ENCODE data around the gene HSPA1B. TPM values are rescaled to one million over a fixed set of nuclear protein-coding genes. Genes with fewer than 3 reads are reported as not detected.

The HSPA1B gene
- total RNA-seq = 613 TPM

DNA sequence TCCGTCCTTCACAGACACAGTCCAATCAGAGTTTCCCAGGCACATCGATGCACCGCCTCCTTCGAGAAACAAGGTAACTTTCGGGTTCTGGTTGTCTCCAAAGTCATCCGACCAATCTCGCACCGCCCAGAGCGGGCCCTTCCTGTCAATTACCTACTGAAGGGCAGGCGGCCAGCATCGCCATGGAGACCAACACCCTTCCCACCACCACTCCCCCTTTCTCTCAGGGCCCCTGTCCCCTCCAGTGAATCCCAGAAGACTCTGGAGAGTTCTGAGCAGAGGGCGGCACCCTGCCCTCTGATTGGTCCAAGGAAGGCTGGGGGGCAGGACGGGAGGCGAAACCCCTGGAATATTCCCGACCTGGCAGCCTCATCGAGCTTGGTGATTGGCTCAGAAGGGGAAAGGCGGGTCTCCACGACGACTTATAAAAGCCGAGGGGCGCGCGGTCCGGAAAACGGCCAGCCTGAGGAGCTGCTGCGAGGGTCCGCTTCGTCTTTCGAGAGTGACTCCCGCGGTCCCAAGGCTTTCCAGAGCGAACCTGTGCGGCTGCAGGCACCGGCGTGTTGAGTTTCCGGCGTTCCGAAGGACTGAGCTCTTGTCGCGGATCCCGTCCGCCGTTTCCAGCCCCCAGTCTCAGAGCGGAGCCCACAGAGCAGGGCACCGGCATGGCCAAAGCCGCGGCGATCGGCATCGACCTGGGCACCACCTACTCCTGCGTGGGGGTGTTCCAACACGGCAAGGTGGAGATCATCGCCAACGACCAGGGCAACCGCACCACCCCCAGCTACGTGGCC is at the start of gene HSPA1B:
HSPA1B (plus strand) TSS at position 453 of the 794 bp plus-strand sequence; CDS start at position 666, 213 bp downstream.
- Histone ChIP-seq H3K27ac (peak within 1 kb of the TSS; percentile 91 to 93), H3K27me3 (no peaks in the 10 kb centered on the region), H3K9me3 (no peaks in the 10 kb centered on the region), H3K4me1 (peaks cover 20 to 35% of the 10 kb centered on the region in 2 donors), H3K4me3 (peak within 1 kb of the TSS; percentile 56 to 90), H3K36me3 (no peaks in the 10 kb centered on the region)
- DNase-seq (ENCODE audit: low spot score in 2 of 2) = peak; percentile 99 to 100
- TF ChIP-seq, protein P1, sequence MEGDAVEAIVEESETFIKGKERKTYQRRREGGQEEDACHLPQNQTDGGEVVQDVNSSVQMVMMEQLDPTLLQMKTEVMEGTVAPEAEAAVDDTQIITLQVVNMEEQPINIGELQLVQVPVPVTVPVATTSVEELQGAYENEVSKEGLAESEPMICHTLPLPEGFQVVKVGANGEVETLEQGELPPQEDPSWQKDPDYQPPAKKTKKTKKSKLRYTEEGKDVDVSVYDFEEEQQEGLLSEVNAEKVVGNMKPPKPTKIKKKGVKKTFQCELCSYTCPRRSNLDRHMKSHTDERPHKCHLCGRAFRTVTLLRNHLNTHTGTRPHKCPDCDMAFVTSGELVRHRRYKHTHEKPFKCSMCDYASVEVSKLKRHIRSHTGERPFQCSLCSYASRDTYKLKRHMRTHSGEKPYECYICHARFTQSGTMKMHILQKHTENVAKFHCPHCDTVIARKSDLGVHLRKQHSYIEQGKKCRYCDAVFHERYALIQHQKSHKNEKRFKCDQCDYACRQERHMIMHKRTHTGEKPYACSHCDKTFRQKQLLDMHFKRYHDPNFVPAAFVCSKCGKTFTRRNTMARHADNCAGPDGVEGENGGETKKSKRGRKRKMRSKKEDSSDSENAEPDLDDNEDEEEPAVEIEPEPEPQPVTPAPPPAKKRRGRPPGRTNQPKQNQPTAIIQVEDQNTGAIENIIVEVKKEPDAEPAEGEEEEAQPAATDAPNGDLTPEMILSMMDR (IDR thresholded peaks at IDR 0.05) = no peak
- intact Hi-C loops (cut with DNase I) = loop anchor here (2.0 kb wide), 2 partner anchors 31 to 93 kb away; no protein-coding TSS in a partner anchor

DNA sequence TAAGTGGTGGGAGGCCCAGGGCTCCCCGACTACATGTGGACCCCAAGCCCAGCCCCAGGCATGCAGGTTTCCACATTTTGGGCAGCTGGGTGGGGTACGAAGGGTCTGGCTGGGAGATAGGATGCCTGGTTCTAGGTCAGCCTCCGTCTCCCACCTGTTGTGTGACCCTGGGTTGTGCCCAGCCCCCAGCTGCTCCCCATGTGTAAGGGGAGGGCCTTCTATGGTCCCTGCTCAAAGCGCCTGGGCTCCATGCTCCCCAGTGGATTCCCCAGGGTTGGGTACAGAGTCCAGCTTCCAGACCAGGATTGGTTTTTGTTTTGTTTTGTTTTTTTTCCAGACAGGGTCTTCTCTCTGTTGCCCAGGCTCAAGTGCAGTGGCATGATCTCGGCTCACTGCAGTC is 49.3 kb upstream of the HSPA1B start:
- Histone ChIP-seq H3K9me3 (no peaks in the 10 kb centered on the region), H3K4me1 (peaks cover 0 to 6% of the 10 kb centered on the region in 2 donors), H3K27me3 (no peaks in the 10 kb centered on the region), H3K4me3 (no peak overlapping the region), H3K27ac (no peak overlapping the region), H3K36me3 (peaks cover 42 to 50% of the 10 kb centered on the region in 2 donors)
- no peak for DNase-seq (ENCODE audit: low spot score in 2 of 2)
- TF ChIP-seq, protein P1 (IDR thresholded peaks at IDR 0.05) = no peak
- intact Hi-C loops (cut with DNase I) = no loop called here

DNA sequence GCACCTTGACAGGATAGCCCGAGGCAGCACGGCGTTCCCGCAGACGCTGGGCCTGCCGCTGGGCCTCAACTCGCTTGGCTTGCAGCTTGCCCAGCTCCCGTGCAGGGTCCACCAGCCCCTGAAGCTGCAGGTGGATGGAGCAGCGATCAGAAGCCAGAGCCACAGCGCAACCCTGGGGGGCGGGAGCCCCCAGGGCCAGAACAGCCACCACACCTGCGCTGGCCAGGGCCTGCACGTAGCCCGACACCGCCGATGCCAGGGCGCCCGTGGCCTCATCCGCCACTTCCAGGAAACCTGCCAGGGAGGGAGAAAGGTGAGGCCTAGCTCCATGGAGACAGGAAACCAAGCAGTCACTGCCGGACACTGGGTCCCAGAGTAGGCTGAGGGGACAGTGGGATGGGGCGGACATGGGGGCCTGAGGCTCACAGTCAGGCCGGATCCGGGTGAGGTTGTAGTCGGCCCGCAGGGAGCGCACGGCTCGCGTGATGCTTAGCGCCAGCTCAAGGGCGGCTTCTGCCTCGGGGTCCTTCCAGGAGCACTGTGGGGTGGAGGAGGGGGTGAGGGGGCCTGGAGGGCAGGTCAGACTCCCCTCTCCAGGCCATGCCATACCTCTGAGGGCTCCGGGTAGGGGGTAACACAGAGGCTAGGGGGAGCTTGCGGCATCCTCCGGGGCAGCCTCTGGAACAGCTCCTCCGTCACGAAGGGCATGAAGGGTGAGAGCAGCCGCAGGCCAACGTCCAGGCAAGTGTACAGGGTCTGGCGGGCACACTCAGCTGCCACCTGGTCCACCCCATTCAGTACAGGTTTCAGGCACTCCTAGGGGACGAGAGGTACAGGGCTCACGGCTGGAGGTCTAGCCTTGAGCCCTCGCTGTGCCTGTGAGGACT is 48.3 kb upstream of the HSPA1B start:
- H3K4me3 ChIP-seq = no peak overlapping the region
- H3K4me1 ChIP-seq = peaks cover 0 to 6% of the 10 kb centered on the region in 2 donors
- no peaks in the 10 kb centered on the region for H3K9me3 ChIP-seq
- DNase-seq (ENCODE audit: low spot score in 2 of 2) = no peak
- intact Hi-C loops (cut with DNase I) = no loop called here
- H3K27me3 ChIP-seq = no peaks in the 10 kb centered on the region
- H3K36me3 ChIP-seq = peaks cover 52 to 60% of the 10 kb centered on the region in 2 donors
- TF ChIP-seq, protein P1 (IDR thresholded peaks at IDR 0.05) = no peak
- no peak overlapping the region for H3K27ac ChIP-seq

DNA sequence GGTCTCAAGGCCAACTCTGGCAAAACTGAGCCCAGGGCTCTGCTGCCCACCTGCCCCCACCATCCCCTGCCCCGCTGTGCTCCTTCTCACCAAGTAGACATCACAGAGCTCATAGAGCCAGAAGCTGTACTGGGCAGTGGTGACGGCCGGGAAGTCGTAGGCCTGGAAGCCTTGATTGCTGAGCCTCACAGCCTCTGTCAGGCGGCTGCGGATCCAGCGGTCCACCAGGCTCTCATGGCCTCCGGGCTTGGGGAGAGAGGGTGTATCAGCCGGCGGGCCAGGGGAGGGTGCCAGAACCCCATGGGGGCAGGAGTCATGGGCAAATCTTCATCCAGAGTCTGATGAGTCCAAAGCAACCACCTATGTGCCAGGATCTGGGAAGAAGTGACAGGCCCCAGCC is 47.6 kb upstream of the HSPA1B start:
- DNase-seq (ENCODE audit: low spot score in 2 of 2) = no peak
- no peaks in the 10 kb centered on the region for H3K27me3 ChIP-seq
- intact Hi-C loops (cut with DNase I) = no loop called here
- H3K27ac ChIP-seq = no peak overlapping the region
- TF ChIP-seq, protein P1 (IDR thresholded peaks at IDR 0.05) = no peak
- H3K9me3 ChIP-seq = no peaks in the 10 kb centered on the region
- peaks cover 59 to 66% of the 10 kb centered on the region in 2 donors for H3K36me3 ChIP-seq
- H3K4me1 ChIP-seq = peaks cover 0 to 6% of the 10 kb centered on the region in 2 donors
- H3K4me3 ChIP-seq = no peak overlapping the region

DNA sequence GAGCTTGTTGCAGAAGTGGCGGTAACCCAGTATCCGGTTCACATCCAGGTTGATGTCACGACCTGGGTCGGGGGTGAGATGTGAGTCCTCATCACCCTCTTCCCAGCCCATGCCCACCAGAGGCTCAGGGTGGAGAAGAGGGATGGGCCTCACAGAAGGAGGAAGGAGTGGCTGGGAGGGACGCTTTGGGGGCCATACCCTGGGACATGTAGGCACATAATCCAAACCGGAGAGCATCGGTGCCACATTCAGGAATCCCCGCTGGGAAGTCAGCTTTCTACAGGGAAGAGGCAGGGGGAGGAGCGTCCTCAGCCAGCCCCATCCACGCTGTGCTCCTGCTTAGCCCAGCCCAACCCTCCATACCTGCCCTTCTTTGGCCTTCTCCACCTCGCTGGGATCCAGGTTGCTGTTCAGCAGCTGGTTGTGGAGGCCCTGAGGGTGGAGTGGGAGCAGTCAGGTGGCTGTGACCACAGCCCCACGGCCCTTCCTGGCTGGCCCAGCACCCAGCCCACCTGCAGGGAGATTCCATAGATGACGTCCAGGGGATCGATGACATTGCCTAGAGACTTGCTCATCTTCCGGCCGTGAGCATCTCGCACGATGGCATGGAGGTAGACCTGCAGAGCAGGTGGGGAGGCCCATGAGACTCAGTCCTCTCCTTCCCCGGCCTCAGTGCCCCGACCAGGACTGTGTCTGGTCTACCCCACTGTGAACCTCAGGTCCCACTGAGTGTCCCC is 46.9 kb upstream of the HSPA1B start:
- Histone ChIP-seq H3K9me3 (no peaks in the 10 kb centered on the region), H3K27me3 (no peaks in the 10 kb centered on the region), H3K4me1 (peaks cover 0 to 6% of the 10 kb centered on the region in 2 donors), H3K4me3 (no peak overlapping the region), H3K36me3 (peaks cover 66 to 74% of the 10 kb centered on the region in 2 donors), H3K27ac (no peak overlapping the region)
- intact Hi-C loops (cut with DNase I) = no loop called here
- TF ChIP-seq, protein P1 (IDR thresholded peaks at IDR 0.05) = no peak
- no peak for DNase-seq (ENCODE audit: low spot score in 2 of 2)
